Epidermal melanocyte (primary cell): ENCODE results near the gene CCDC167.

Experiments
- DNase-seq: peaks from one replicate; pipeline ENCODE4 v3.0.0; 2011; ENCODE audit warnings: low spot score; ENCODE audit not compliant: insufficient read length

CCDC167 gene

GRCh38 chr6:37499433-37500293, at the start of gene CCDC167:
CCDC167 (minus strand) TSS chr6:37499893; CDS start chr6:37499863, 30 bp downstream.
- peak; percentile 98 for DNase-seq

GRCh38 chr6:37549154-37549553, 49.5 kb upstream of the CCDC167 start:
- DNase-seq, result no peak

GRCh38 chr6:37548067-37548674, 48.5 kb upstream of the CCDC167 start:
- DNase-seq, result no peak

DNA sequence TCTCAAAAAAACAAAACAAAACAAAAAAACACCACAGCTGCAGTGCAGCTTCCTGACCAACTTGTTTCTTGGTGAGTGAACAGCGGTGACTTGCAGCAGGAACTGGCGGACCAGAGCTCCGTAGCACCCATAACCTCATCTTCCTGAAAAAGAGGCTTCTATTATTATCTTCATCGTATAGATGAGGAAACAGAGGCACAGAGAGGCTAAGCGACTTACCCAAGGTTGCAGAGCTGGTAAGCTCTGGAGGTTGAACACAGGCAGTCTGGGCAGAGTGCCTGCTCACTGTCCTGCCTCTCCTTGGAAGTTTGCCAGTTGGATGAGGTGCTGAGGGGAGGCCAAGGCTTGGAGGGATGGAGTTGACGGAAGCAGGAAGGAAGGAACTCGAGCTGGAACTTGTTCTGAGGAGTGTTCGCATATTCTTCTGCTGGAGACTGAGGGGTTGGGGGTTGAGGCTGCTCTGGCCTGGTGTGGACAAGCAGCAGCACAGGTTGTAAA, 47.9 kb upstream of the CCDC167 start:
- no peak for DNase-seq

DNA sequence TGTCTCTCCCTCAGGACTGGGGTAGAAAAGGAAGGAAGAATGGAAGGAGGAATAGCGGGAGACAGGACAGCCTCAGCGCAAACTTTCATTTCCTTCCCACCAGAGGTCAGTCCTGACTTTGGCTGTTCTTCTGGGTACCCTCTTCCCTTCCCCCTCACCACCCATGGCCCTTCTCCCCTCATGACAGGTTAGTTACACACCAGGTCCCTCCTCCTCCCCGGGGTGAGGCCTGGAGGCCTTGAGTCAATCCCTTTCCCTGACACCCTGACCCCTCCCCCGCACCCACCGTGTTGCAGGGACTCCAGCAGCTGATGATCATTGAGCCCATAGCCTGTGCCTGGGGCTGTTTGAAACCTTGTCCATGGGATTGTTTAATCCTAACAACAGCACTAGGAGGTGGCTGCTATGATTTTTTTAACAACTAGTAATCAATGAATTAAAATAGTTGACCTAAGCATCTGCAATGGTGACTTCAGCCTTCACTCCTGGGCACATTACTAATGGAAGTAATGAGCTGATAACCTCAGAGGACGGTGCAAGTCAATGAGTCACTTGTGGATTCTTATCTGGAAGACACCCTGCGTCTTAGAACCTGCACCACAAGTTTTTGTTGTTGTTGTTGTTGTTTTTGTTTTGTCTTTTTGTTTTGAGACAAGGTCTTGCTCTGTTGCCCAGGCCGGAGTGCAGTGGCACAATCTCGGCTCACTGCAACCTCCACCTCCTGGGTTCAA, 46.6 kb upstream of the CCDC167 start:
- DNase-seq, result no peak

DNA sequence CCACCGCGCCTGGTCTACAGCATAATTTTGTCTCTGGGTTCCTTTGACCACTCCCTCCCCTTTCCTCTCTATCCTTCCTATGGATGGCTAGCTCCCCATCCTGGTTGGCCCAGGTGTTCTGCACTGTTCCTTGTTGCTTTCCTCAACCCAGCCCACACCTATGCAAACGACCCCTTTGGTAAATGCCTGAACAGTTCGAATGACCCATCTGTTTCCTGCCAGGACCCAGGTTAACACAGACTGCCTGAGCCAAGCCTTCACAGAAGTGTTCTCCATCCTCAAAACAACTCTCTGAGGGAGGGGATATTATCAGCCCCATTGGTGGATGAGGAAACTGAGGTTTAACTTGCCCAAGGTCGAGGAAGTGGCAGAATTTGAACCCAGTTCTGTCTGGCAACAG, 44.8 kb upstream of the CCDC167 start:
- no peak for DNase-seq

GRCh38 chr6:37543361-37543760, 43.7 kb upstream of the CCDC167 start:
- no peak for DNase-seq

- no peak for DNase-seq
Measured at GRCh38 chr6:37541346-37541745, 41.7 kb upstream of the CCDC167 start.

DNA sequence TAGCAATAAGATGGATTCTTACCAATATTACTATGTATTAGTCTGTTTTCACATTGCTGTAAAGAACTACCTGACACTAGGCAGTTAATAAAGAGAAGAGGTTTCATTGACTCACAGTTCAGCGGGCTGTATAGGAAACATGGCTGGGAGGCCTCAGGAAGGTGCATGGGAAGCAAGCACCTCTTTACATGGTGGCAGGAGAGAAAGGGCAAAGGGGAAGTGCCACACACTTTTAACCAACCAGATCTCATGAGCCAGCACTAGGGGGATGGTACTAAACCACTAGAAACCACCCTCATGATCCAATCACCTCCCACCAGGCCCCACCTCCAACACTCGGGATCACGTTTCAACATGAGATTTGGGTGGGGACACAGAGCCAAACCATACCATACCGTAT, 40.7 kb upstream of the CCDC167 start:
- DNase-seq, result no peak

DNA sequence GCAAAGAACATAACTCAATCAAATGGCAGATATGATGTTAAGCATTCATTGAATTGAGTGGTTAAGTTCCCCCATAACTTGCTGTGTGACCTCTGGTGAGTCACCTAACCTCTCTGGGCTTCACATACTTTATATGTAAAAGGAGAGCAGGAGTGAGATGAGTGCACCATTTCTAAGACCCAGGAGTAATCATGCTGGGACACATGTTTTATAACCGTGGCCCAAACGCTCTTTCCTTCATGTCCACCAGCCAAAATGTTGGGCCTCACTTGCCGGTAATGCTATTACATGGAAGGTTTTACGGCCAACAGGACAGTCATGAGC, 40.3 kb upstream of the CCDC167 start:
- DNase-seq, result no peak

GRCh38 chr6:37539171-37540028, 39.7 kb upstream of the CCDC167 start:
- DNase-seq, result no peak

DNA sequence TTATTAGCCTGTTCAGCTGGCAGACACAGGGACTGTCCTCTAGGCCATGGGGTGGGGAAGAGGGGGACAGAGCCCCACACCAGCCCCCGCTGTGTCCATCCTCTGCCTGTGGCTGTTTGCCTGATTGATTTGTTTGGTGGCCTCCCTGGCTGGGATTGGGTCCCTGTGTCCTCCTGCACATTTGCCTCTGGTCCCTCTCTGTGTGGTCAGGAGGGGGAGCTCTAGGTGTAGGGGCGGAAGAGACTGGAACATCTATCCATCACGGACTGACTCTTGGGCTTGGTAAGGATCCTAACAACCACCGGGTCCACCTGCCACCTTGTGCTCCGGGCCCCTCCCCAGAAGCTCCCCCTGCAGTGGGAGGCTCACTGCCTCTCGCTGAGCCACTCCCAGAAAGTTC, 38.4 kb upstream of the CCDC167 start:
- DNase-seq, result no peak

- DNase-seq, result no peak
Measured at GRCh38 chr6:37537548-37537947, 37.9 kb upstream of the CCDC167 start.

- no peak for DNase-seq
Measured at GRCh38 chr6:37536491-37537190, 36.9 kb upstream of the CCDC167 start.

- no peak for DNase-seq
Measured at GRCh38 chr6:37535759-37536490, 36.2 kb upstream of the CCDC167 start.

- DNase-seq, result no peak
Measured at GRCh38 chr6:37535428-37535758, 35.7 kb upstream of the CCDC167 start.

GRCh38 chr6:37534893-37535292, 35.2 kb upstream of the CCDC167 start:
- no peak for DNase-seq

DNA sequence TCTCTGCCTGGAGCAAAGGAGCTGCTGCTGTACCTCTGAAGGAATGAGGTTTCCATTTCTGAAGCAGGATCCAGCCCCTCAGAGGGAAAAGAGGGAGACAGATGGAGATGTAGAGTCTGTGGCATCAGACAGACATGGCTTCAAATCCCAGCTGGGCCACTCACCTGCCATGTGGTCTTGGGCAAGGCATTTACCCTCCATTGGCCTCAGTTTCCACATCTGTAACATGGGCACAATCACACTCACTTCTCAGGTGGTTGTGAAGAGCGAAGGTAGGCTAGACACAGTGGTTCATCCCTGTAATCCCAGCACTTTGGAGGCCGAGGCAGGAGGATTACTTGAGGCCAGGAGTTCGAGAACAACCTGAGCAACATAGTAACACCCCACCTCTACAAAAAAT, 32.4 kb upstream of the CCDC167 start:
- DNase-seq, result no peak

GRCh38 chr6:37531437-37532036, 31.8 kb upstream of the CCDC167 start:
- no peak for DNase-seq

GRCh38 chr6:37531026-37531425, 31.3 kb upstream of the CCDC167 start:
- DNase-seq, result no peak
